ENCODE results near the gene ZRANB2.

GRCh38 chr1:71086331-71086730 is 5.5 kb upstream of the ZRANB2 start:
- TF ChIP-seq, protein P1, sequence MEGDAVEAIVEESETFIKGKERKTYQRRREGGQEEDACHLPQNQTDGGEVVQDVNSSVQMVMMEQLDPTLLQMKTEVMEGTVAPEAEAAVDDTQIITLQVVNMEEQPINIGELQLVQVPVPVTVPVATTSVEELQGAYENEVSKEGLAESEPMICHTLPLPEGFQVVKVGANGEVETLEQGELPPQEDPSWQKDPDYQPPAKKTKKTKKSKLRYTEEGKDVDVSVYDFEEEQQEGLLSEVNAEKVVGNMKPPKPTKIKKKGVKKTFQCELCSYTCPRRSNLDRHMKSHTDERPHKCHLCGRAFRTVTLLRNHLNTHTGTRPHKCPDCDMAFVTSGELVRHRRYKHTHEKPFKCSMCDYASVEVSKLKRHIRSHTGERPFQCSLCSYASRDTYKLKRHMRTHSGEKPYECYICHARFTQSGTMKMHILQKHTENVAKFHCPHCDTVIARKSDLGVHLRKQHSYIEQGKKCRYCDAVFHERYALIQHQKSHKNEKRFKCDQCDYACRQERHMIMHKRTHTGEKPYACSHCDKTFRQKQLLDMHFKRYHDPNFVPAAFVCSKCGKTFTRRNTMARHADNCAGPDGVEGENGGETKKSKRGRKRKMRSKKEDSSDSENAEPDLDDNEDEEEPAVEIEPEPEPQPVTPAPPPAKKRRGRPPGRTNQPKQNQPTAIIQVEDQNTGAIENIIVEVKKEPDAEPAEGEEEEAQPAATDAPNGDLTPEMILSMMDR (IDR thresholded peaks at IDR 0.05 in 2 of 3, conservative IDR thresholded peaks at IDR 0.05 in 1 of 3; ENCODE audit: borderline replicate concordance in 1 of 3, insufficient read depth in 1 of 3, low read depth in 2 of 3, low read length in 2 of 3), result no peak
- TF ChIP-seq POLR2AphosphoS5 (IDR thresholded peaks at IDR 0.05; ENCODE audit: low read depth, low read length) (no peak), CBX3 (IDR thresholded peaks at IDR 0.05; ENCODE audit: low read depth) (no peak), EZH2phosphoT487 (IDR thresholded peaks at IDR 0.05; ENCODE audit: borderline replicate concordance) (no peak), EZH2 (IDR thresholded peaks at IDR 0.05) (no peak), ZBTB33 (IDR thresholded peaks at IDR 0.05; ENCODE audit: extremely low read depth, insufficient replicate concordance, low read length) (no peak), TCF7L2 (IDR thresholded peaks at IDR 0.05; ENCODE audit: borderline replicate concordance, extremely low read depth, insufficient read depth, insufficient read length) (no peak), YY1 (IDR thresholded peaks at IDR 0.05; ENCODE audit: extremely low read depth, insufficient replicate concordance, low read depth, low read length) (no peak), ATF3 (IDR thresholded peaks at IDR 0.05) (no peak), ELF1 (IDR thresholded peaks at IDR 0.05; ENCODE audit: borderline replicate concordance, low read depth) (no peak), SIN3A (IDR thresholded peaks at IDR 0.05; ENCODE audit: low read depth) (no peak), SP1 (IDR thresholded peaks at IDR 0.05; ENCODE audit: low read depth) (no peak), SRF (IDR thresholded peaks at IDR 0.05; ENCODE audit: low read depth) (no peak), CEBPB (IDR thresholded peaks at IDR 0.05; ENCODE audit: low read depth) (no peak)
